ENCODE results near the gene MPC1.

MPC1 gene

DNA sequence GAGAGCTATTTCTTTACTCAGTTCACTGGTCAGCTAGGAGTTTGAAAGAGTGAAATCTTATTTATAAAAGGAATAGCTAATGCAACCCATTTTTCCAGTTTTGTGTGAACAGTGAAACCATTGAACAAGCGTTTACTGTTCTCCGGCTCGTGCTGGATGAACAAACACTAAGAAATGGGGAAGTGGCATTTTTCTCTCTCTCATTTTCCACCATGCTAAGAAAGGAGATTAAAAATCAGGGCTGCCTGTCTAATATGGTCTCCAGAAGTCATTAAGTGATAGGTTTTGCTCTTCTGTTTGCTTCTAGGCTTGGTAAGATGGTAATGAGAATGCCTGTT lies 39.6 kb downstream of the MPC1 start:
- DNase-seq: no peak

DNA sequence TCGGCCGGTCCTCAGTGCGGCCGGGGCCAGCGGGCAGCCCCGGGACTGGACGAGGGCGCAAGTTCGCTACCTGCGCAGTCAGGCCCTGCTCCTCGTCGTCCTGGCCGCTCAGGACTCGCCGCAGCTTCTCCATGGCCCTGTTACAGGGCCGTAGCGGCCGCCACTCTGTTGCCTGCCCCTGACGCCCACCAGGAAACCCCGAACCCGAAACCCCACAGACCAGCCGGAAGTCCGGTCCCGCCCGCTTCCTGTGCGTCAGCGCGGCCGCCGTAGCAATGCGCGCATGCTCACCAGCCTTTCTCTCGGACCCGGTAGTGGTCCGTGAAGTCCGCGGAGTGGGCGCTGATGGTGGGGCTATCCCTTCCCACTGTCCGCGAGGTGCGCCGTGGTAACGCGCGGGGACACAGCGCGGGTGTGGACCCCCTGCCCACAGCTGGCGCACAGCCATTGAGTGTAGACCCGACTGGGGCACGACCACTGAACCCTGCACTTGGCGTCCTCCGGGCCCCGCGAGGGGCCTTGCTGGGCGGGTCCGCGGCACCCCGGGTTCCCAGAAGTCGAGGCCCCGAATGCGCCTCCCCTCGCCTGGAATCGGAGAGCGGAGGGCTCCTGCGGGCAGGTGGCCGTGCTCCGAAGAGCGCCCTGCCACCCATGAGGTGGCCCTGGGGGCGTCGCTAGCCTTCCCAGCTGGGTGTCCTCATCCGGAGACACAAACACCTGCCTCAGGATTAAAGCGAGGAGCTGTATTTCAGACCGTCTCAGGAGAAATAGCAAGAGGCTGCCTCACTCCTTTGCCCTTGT lies 40.2 kb downstream of the MPC1 start, which contains the start of gene SFT2D1:
SFT2D1 (minus strand) TSS at position 197 of the 801 bp plus-strand sequence; CDS start at position 133, 64 bp downstream.
- peak; percentile 40 for DNase-seq

DNA sequence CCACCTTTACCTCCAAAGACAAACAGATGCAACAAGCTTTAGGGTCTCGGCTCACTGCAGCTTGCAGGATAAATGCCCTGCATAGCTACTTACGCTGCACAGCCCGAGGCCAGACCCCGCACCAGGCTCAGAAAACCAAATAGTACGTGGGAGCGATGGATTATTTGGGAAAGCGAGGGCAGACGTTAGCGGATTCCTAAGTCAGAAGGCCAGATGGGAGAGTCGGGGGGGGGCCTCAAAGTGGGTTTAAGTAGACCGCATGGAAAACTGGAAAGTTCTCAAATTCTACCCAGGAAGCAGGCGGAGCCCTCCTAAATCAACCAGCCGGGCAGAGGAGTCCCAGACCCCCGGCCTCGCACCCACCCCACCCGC lies 40.8 kb downstream of the MPC1 start:
- no peak for DNase-seq

DNA sequence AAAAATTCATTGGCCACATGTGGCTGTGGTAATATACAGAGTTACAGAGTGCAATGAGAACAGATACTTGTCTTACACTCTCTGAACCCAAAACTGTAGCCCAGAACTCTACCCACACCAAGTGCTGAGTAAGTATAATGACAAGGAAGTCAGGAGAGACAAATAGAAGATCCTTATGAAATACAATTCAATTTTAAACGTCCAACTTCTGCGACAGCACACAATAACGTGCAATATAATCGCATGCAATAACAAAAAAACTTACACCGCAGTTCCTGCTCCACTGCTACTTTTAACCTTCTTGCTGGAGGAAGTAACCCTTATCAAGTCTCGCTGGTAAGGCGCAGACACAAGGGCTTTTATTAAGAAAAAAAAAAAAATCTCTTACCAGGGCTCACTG lies 41.3 kb downstream of the MPC1 start:
- no peak for DNase-seq

DNA sequence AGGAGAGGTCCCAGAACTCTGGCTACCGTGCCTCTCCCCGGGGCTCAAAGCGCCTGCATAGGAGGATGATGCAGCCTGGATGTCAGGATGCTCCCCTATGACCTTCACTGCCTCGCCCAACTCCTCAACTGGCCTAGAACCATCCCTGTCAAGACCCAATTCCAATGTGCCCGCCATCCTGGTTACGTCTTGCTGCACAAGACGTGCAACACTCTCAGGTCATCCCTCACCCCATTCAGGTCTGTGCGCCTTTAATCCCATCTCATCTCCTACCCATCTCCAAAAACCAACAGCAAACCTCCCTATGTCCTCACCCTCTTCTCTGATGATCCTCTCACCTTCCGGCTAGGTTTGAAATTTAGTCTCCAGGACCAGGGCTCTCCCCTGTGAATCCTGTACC lies 43.9 kb downstream of the MPC1 start:
- DNase-seq: no peak

DNA sequence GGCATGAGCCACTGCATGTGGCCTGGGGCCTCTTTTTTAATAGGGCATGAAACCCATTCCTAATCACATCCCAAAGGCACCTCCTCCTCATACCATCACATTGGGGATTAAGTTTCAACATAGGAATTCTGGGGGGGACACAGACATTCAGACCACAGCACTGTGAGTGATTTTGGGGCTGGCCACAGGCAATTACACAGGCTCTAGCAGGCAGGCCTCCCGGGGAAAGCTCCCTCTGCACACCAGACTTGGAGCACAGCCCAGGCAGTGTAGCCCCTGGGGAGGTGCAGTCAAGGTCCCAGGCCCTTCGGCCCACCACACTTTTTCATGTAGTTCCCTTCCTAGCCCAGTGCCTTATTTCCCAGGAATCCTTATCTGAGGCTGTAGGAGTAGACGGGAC lies 45.9 kb downstream of the MPC1 start:
- no peak for DNase-seq

DNA sequence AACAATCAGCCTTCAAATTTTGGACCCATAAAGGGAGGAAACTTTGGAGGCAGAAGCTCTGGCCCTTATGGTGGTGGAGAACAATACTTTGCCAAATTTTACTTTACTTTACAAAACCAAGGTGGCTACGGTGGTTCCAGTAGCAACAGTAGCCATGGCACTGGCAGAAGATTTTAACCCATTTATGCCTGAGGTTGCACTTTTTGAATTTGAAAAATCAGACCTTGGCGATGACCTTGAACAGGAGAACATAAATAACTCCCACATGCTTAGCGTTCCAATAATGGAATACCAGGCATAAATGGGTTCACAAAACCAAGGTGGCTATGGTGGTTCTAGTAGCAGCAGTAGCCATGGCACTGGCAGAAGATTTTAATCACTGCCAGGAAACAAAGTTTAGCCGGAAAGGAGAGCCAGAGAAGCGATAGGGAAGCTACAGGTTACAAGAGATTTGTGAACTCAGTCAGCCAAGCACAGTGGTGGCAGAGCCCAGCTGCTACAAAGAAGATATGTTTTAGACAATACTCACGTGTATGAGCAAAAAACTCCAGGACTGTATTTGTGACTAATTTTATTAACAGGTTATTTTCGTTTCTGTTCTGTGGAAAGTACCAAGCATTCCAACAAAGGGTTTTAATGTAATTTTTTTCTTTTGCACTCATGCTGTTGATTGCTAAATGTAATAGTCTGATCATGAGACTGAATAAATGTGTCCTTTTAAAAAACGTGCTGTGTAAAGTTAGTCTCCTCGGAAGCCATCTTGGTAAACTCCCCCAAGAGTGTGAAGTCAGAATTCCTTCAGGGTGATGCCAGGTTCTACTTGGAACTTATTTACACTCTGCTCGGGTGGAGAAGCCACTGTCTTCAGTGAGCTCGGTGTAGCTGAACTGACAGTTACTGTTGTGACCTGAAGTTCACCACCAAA lies 47.1 kb downstream of the MPC1 start:
- DNase-seq: no peak

DNA sequence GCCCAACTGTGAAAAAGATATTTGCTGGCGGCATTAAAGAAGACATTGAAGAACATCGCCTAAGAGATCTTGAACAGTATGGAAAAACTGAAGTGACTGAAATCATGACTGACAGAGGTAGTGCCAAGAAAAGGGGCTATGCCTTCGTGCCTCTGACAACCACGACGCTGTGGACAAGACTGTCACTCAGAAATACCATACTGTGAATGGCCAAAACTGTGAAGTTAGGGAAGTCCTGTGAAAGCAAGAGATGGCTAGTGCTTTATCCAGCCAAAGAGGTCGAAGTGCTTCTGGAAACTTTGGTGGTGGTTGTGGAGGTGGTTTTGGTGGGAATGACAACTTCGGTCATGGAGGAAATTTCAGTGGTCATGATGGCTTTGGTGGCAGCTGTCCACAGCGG lies 47.9 kb downstream of the MPC1 start:
- DNase-seq: no peak

DNA sequence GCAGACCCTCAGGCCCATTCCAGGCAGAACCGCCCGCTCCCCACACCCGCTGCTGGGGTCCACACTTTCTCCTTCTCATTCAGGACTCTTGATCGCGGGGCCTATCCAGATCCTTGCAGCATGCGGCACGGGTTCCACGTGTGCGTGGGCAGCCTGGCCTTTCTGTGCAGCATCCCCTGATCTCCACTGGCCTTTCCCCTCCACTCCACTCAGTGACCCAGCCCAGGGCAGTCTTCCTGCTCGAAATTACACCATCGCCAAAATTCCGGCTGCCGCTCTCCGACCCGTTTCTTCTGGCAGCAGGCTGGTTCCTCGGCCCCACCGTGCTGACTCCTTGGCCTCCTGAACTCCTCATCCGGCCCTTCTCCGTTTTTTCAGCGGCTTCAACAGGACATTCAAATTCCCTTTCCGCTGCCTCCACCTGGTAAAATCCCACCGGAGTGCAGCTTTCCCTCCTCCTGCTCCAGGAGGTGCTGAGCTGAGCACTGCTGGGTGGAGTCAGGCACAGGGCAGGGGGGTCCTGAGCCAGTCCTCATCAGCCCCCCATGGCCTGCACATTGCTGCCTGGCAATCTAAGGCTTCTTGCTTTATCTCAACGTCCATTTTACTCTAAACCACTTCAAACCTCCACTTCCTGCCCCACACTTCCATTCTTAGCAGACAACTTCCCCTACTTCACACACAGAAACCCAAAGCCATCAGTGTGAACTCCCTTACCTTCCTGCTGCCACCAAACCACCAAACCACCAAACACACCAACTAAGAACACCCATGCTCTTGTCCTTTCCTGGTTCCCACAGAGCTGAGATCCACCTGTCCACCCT lies 49.4 kb downstream of the MPC1 start:
- no peak for DNase-seq

DNA sequence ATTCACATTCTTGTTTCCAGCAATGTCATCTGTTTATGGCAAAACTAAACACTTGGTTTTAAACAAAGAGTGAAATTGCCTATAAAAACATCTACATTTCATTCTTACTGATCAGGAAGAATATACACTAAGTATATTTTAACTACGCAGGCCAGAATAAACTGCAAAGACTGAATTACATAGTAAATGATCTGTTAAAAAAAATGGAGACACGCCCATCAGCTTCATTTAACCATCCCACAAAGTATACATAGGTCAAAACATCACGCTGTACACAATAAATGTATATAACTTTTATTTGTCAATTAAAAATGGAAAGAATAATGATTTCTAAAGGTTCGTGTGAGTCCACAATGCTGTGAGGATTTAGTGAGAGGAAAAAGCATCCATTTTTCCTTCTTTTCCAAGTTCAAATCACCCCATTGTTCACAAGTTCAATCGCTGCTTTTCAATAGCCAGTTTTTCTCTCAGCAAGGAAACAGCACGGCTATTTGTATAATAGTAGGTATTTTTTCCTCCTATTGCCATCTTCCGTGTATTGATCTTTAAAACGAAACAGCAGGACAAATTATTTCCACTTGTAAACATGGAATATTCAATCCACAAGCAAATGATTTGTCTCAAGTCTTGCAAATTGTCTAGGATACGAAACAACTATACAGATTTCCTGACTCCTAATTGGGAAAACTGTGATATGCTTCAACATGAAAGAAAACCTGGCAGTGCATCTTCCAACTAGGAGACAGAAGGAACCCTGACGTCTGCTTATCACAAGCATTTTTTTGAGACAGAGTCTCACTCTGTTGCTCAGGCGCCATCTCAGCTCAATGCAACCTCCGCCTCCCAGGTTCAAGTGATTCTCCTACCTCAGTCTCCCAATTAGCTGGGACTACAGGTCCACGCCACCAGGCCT lies 51.0 kb downstream of the MPC1 start:
- no peak for DNase-seq

DNA sequence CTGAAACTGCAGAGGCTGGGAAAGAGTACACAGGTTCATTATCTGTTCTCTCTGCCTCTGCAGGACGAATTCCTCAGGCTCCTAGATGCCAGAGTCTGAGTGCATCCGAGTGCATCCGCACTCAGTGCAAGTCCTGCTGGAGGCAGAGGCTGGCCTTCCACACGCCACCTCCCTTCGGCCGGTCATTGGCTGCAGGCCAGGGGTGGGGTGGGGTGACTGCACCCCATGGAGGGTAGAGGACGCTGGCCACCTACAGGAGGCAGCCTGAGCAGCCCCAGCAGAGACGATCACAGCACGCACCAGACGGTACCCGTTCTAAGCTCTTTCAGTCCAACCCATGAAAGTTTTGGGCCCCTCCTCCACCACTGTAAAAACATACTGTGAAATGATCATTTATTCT lies 52.1 kb downstream of the MPC1 start:
- DNase-seq: no peak

DNA sequence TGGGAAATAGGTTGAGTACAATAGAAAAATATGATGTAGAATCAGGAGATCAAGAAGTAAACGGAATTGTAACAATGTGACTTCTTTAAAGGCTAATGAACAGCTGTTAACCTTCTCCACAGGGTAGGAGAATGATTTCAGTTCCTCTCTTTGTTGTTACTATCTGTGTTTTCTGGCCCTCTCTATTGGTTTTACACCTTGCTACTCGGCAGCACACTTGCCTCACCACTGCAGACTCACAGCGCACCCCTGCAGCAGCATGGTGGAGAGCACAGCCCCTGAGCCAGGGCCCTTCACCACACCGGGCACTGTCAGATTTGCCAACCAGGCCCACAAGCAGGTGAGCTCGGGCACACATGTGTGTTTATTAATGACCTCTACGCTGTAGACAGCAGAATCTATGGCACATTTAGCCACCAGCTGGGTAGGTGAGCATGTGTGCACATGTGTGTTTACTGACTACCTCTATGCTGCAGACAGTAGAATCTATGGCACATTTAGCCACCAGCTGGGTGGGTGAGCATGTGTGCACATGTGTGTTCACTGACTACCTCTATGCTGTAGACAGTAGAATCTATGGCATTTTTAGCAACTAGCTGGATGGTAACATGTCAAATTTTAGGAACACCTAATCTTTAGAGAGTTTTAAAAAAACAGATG lies 57.2 kb downstream of the MPC1 start:
- DNase-seq: no peak

DNA sequence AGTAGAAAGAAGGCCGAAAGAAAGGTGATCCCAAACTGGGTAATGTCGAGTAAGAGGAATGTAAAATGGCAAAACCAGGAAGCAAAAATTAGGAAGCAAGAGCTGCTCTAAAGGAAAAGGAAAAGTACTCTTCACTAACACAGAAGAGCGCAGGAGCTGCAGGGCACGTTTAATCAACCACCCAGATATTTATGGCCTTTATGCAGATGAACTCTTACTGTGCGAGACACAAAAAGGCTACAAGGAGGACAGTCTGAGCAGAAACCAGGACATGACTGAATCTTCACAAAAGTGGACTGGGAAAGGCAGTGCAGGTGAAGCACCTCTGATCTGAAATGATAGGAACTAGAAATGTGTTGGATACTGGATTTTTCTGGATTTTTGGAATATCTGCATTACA lies 59.3 kb downstream of the MPC1 start:
- no peak for DNase-seq

DNA sequence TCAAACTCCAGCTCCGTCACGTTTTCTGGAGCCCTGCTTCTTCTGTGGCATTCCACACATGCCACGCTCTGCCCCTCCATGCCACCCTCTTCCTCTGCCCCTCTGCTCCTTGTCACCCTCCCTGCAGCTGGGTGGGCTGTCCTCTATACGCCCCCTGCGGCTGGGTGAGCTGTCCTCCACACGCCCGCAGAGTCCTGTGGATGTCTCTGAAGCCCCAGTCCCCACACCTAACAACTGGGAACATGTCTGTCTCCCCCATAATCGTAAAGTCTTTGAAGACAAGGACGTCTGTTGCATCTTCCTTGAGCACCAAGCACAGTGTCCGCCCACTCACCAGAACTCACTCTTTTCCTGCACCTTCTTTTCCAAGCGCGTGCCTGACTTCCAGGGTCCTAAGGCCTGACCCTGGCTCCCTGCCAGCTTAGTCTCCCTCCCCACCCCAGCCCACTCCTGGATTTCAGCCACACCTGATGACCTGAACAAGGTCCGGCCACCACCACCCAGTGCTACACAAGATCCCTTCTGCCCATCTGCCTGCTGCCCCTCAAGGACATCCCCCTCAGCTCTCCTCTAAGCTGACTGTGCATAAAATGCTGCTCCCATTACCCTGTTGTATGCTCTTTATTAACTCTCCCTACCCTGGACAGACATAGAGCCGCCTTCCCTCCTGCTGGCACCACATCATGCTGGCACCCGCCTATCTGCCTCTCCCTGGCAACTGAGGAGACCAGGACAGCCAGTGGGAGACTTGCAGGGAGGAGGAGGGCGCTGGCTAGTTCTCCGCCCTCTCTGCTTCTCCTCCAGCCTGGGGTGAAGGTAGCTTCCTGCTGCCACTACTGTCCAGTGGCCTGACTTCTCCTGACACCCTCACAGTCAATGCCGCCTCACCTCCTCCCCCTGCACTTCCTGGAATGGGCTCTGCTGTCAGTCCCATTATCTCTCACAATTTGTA lies 63.8 kb downstream of the MPC1 start:
- no peak for DNase-seq

DNA sequence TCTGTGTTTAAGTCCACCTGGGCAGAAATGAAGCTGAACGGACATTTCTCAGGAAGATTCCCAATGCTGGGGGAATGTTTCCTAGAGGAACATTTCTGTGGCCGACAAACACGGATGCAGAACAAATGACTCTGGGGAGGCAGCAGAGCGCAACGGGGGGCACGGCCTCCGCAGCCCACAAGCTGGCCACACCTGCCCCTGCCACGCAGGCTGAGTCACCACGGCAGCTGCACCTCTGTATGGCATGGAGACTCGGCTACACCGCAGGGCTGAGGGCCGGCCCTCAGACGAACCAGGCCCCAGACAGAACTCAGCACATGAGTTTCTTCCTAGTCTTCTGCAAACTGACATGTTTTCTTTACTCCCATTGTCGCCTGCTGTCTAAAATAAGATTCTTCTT lies 64.5 kb downstream of the MPC1 start:
- no peak for DNase-seq

DNA sequence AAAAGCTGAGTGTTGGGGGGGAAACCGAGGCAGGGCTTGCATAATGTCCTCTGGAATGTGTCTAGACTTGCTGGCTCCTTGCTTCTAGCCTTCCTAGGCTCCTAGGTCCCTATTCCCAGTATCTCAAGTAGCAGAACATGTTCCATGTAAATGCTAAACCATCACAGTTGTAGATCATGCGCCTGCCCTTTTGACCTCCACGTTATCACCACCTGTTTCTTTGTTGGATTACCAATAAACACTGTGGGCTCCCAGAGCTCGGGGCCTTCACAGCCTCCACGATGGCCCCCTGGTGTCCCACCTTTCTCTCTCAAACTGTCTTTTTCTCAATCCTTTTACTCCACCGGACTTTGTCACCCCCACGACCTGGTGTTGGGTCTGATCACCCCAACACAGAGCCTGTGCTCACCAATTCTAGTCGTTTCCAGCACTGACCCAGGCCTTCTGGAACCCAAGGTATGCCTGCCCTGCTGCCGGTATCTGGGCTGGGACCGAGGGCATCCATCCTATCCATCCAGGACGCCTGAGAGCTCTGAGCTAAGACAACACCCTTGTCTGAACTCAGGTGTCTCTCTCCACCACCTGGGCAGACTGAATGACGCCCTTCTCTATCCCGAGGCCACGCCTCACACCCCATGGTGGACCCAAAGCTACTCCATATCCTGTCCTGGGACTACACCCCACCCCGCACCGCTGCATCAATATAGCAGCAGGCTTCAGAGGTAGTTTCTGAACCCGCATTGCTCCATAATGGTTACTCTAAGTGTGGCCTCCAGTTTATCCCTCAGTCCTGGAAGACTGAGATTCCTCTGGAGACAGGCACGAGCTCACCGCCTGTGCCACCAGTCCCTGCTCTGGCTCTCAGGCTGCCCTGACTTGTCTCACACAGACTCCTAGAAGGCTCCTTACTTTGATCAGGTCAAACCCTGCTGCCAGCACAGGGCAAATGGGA lies 65.2 kb downstream of the MPC1 start:
- no peak for DNase-seq

DNA sequence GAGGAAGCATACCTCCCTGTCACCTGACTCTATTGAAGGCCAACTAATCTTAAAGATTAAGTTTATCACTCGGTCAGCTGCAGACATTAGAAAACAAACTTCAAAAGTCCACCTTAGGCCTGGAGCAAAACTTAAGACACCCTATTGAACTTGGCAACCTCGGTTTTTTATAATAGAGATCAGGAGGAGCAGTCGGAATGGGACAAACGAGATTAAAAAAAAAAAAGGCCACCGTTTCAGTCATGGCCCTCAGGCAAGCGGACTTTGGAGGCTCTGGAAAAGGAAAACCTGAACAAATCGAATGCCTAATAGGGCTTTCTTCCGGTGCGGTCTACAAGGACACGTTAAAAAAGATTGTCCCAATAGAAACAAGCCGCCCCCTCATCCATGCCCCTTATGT lies 67.3 kb downstream of the MPC1 start:
- no peak for DNase-seq
